Measurements from ENCODE around the gene TOR1A. TPM values are rescaled to one million over a fixed set of nuclear protein-coding genes. Genes with fewer than 3 reads are reported as not detected.

Gene TOR1A
- total RNA-seq, 1 donor from 2014 or later, result 29.5 TPM

GRCh38 chr9:129775448-129775798 is 48.5 kb downstream of the TOR1A start:
- ATAC-seq (ENCODE audit: low read depth), result no peak
- ChIA-PET CTCF (no interaction called here), POLR2A (no interaction called here)
- Mint-ChIP-seq H3K27me3 (peaks cover 23% of the 10 kb centered on the region), H3K36me3 (ENCODE audit: low read depth) (no peaks in the 10 kb centered on the region), H3K4me1 (no peaks in the 10 kb centered on the region), H3K9me3 (no peaks in the 10 kb centered on the region), H3K4me3 (no peak overlapping the region), H3K27ac (no peak overlapping the region)
- DNase-seq, result no peak
- intact Hi-C loops (cut with micrococcal nuclease), result no loop called here
- TF ChIP-seq CTCF (IDR thresholded peaks at IDR 0.05), result no peak

DNA sequence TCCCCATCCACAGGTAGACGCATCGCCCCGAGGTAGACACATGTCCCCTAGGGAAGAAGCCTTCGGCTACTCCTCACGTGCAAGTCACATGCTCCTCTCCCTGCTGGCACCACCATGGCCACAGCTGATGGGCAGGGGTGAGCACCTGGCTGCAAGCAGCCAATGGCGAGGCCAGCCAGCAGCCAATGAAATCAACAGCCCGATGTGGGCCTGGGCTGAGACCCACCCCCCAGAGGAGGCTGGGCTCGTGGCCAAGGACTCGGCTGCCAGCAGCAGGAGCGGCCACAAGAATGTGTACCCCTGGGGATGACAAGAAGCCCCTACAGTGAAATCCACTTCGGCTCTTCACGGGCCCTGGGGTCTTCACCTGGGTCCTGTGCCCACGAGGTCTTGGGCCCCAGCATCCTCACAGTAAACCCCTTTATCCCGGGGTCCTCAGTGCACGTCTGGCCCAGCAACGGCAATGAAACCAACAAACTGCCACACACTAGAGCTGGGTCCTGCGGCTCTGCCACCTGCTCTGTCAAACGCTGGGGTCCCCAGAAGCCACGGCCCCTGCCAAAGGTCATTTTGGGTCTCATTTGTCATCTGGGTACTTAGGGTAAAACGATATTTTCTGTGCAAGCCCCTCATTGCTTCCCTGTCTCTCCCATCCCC is 49.0 kb downstream of the TOR1A start:
- TF ChIP-seq CTCF (IDR thresholded peaks at IDR 0.05), result no peak
- Mint-ChIP-seq H3K4me1 (no peaks in the 10 kb centered on the region), H3K9me3 (no peaks in the 10 kb centered on the region), H3K4me3 (no peak overlapping the region), H3K27me3 (peaks cover 23% of the 10 kb centered on the region), H3K27ac (no peak overlapping the region), H3K36me3 (ENCODE audit: low read depth) (no peaks in the 10 kb centered on the region)
- no peak for ATAC-seq (ENCODE audit: low read depth)
- POLR2A ChIA-PET, result no interaction called here
- no peak for DNase-seq
- intact Hi-C loops (cut with micrococcal nuclease), result no loop called here
- CTCF ChIA-PET, result no interaction called here

- peaks cover 23% of the 10 kb centered on the region for H3K27me3 Mint-ChIP-seq
- H3K36me3 Mint-ChIP-seq (ENCODE audit: low read depth), result no peaks in the 10 kb centered on the region
- POLR2A ChIA-PET, result no interaction called here
- TF ChIP-seq CTCF (IDR thresholded peaks at IDR 0.05), result no peak
- intact Hi-C loops (cut with micrococcal nuclease), result no loop called here
- H3K4me3 Mint-ChIP-seq, result no peak overlapping the region
- no peak overlapping the region for H3K27ac Mint-ChIP-seq
- no peak for DNase-seq
- CTCF ChIA-PET, result no interaction called here
- H3K4me1 Mint-ChIP-seq, result no peaks in the 10 kb centered on the region
- no peak for ATAC-seq (ENCODE audit: low read depth)
- no peaks in the 10 kb centered on the region for H3K9me3 Mint-ChIP-seq
Observed at GRCh38 chr9:129773262-129774048, 50.5 kb downstream of the TOR1A start.

GRCh38 chr9:129770741-129771140 is 53.2 kb downstream of the TOR1A start:
- peaks cover 10% of the 10 kb centered on the region for H3K27me3 Mint-ChIP-seq
- H3K27ac Mint-ChIP-seq, result no peak overlapping the region
- DNase-seq, result no peak
- no peaks in the 10 kb centered on the region for H3K9me3 Mint-ChIP-seq
- no peak overlapping the region for H3K4me3 Mint-ChIP-seq
- H3K36me3 Mint-ChIP-seq (ENCODE audit: low read depth), result no peaks in the 10 kb centered on the region
- ChIA-PET POLR2A (no interaction called here), CTCF (no interaction called here)
- intact Hi-C loops (cut with micrococcal nuclease), result no loop called here
- TF ChIP-seq CTCF (IDR thresholded peaks at IDR 0.05), result no peak
- H3K4me1 Mint-ChIP-seq, result no peaks in the 10 kb centered on the region
- no peak for ATAC-seq (ENCODE audit: low read depth)

DNA sequence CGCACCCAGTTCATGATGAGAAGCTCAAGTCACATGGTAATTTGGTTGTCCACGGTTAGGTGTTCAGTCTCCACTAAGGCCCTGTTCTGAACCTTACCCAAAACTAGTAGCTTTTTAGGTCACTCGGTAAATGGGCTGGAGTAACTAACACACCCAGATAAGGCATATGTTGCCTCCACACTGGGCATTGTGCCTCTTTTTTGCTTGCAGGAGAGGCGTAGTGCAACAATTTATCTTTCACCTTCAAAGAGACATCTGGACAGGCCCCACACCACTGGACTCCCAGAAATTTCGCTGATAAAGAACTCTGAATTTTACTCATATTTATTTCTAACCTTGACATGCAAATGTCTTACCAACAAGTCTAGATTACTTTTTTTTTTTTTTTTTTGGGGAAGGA is 54.3 kb downstream of the TOR1A start:
- ATAC-seq (ENCODE audit: low read depth) (no peak), DNase-seq (no peak)
- Mint-ChIP-seq H3K36me3 (ENCODE audit: low read depth) (no peaks in the 10 kb centered on the region), H3K27ac (no peak overlapping the region), H3K27me3 (peaks cover 7% of the 10 kb centered on the region), H3K4me3 (no peak overlapping the region), H3K4me1 (no peaks in the 10 kb centered on the region), H3K9me3 (no peaks in the 10 kb centered on the region)
- ChIA-PET POLR2A (no interaction called here), CTCF (no interaction called here)
- intact Hi-C loops (cut with micrococcal nuclease), result no loop called here
- no peak for TF ChIP-seq CTCF (IDR thresholded peaks at IDR 0.05)
